ENCODE data around the gene JCHAIN.
"Not testable (repeated sequence)": the region's sequence is repeated elsewhere in the genome, so short reads cannot be mapped to it uniquely, and the experiment has no call there.

Gene JCHAIN

DNA sequence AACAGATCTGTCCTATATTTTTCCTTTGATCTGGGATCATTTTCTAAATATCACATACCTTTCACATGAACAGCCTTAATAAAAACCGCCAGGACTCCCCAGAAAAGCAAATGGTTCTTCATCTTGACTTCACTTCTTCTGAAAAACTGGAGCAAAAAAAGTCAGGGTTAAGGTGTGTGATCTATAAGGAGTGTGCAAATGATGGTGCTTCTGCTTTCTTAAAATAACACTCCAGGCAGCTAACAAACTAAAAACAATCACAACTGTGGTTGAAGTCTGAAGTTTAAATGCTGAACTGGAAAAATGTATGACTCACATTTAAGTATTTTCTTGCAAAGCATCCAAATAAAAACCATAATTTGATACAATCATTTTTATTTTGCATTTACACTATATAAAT is at the start of gene JCHAIN:
Gene JCHAIN, minus strand, starts transcription at position 140 of the 400 bp plus-strand sequence. Its CDS starts 18 bp downstream, at position 122.
- DNase-seq (ENCODE audit: low read depth, low spot score) = no peak

- no peak for DNase-seq (ENCODE audit: low read depth, low spot score)
Measured at GRCh38 chr4:70715097-70715496, 48.8 kb upstream of the JCHAIN start.

DNA sequence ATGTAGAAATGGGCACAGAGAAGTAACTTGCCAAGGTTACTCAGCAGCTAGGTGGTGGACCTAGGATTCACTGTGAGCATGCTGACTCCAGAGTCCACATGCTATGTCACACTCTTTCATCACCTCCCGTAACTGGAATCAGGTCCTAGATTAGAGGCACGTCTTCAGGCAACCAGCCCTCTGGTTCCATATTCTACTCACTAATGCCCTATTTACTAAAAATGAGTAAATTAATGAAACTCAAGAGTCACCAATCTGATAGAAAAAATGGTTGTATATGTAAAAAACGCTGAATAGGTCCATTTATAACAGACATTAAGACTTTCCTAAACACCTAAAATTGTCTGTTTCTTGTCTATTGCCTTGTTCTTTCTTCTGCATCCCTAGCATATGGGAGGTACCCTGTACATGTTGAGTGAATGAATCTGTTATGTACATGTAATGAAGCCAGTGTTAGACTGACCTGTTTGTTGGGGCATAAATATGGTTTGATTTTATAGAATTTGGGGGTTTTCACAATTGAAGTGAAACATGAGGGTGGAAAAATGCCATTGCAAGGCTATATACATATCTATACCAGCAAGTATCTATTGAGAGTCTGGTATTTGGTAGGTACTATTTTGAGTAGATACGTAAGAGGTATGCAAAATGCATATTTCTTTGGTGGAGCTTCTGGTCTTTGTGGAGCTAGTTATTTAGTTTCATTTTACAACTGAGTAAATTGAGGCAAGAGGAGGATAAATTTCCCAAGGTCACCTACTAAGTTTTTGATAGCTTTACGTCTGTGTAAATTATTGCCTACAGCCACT is 48.0 kb upstream of the JCHAIN start:
- DNase-seq (ENCODE audit: low read depth, low spot score) = no peak

- no peak for DNase-seq (ENCODE audit: low read depth, low spot score)
Measured at GRCh38 chr4:70713453-70714078, 47.3 kb upstream of the JCHAIN start.

- no peak for DNase-seq (ENCODE audit: low read depth, low spot score)
Measured at GRCh38 chr4:70712604-70713452, 46.5 kb upstream of the JCHAIN start.

DNA sequence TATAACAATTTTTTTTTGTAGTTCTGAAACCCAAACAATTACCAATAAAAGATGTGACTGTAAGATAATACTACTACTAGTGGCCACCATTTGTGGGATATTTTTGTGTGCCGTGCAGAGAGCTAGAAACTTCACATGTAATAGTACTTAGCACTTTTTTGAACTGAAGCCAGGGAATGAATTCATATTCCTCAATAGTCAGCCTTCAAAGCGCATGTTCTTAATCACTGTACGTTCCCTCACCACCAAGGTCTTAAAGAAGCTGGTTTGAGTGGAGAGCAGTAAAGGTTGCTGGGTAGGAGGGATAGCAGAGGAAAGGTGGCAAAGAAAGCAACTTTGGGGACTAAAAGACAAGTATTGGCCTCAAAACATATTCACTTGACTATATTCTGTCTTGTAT is 45.8 kb upstream of the JCHAIN start:
- DNase-seq (ENCODE audit: low read depth, low spot score) = no peak

- DNase-seq (ENCODE audit: low read depth, low spot score) = no peak
Measured at GRCh38 chr4:70711599-70711998, 45.3 kb upstream of the JCHAIN start.

- no peak for DNase-seq (ENCODE audit: low read depth, low spot score)
Measured at GRCh38 chr4:70709611-70710205, 43.4 kb upstream of the JCHAIN start.

GRCh38 chr4:70706516-70706915 is 40.2 kb upstream of the JCHAIN start:
- DNase-seq (ENCODE audit: low read depth, low spot score) = no peak

DNA sequence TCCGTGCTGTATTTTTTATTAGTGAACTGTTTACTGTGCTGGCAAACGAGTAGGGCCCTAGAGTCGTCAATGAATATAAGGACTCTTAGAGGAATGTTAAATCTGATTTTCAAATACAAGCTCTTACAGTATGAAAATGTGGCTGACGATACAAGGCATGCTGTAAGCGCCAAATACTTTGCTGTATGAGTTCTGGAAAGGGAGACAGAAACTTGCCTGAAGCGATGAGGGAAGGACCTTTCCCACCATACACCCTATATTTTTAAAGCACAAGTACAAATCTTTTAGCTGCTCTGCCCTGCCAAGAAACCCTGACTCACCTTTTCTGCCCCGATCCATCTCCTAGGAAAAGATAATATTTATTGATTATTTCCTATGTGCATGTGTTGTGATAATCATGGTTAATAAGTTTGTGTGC is 39.7 kb upstream of the JCHAIN start:
- no peak for DNase-seq (ENCODE audit: low read depth, low spot score)

DNA sequence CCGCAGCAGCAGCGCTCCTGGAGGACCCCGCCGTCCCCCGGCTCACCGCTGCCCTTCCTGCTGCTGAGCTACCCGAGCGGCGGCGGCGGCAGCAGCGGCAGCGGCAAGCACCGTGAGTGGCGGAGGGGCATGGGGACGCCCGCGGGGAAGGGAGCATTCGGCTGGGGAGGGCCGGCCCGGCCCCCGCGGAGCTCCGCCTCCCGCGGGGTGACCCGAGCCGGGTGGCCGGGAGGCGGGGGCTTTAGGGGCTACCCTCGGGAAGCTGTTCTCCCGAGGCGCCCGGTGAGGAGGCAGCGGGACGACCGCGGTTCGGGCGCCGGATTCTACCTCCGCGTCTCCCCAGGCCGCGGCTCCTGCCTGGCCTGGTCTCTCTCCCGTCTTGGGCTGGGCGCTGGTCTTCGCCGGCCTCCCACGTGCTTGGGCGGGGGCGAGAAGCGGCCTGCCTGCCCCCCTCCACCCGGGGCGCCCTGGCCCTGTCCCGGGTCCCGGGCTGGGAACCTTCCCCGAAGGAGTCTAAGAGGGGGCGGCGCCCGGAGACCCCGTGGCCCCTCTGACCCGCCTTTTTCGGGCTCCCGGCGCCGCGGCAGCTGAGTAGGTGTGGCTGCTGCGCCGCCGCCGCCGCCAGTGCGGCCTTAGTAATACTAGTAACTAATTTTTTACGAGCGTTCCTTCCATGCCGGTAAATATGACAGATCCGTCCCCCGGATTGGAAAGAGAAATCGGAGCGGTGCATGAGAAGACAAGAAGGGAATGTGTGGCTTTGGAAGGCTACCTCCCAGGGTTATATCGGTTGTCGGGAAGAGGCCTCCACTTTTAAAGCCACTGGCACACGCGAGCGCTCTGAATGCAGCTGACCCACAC is 39.1 kb upstream of the JCHAIN start:
- DNase-seq (ENCODE audit: low read depth, low spot score) = peak; percentile 43

DNA sequence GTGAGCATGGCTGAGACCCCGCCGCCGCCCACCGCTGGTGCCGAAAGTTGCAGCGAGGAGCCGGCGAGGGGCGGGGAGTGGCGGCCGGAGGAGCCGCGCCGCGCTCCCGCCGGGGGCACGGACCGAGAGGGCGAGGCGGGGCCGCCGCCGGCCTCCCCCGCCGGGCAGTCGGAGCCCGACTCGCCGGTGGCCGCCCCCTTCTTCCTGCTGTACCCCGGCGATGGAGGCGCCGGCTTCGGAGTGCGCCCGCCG is 38.5 kb upstream of the JCHAIN start:
- no peak for DNase-seq (ENCODE audit: low read depth, low spot score)

- peak; percentile 15 for DNase-seq (ENCODE audit: low read depth, low spot score)
Measured at GRCh38 chr4:70704215-70704930, 38.1 kb upstream of the JCHAIN start.

GRCh38 chr4:70703619-70704214 is 37.4 kb upstream of the JCHAIN start:
- DNase-seq (ENCODE audit: low read depth, low spot score) = no peak

GRCh38 chr4:70702592-70702991 is 36.3 kb upstream of the JCHAIN start:
- not testable (repeated sequence) for DNase-seq (ENCODE audit: low read depth, low spot score)

- DNase-seq (ENCODE audit: low read depth, low spot score) = no peak
Measured at GRCh38 chr4:70701271-70701670, 35.0 kb upstream of the JCHAIN start.

- DNase-seq (ENCODE audit: low read depth, low spot score) = no peak
Measured at GRCh38 chr4:70700712-70701111, 34.4 kb upstream of the JCHAIN start.

DNA sequence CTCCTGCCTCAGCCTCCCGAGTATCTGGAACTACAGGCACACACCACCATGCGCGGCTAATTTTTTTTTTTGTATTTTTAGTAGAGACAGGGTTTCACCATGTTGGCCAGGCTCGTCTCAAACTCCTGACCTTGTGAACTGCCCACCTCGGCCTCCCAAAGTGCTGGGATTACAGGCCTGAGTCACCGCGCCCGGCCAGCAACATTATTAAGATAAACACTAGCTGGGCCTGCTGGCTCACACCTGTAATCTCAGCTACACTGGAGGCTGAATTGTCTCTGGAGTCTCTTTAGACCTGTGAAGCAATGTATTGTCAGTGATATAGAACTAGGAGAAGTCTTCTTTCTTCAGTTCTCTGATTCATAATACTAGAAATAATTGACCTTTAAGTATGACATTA is 32.1 kb upstream of the JCHAIN start:
- not testable (repeated sequence) for DNase-seq (ENCODE audit: low read depth, low spot score)

- not testable (repeated sequence) for DNase-seq (ENCODE audit: low read depth, low spot score)
Measured at GRCh38 chr4:70694633-70695032, 28.3 kb upstream of the JCHAIN start.

GRCh38 chr4:70691661-70692060 is 25.4 kb upstream of the JCHAIN start:
- DNase-seq (ENCODE audit: low read depth, low spot score) = no peak
